KMS-11 (cell line): ENCODE measurements around the gene AREL1.

Source experiments
- H2AFZ ChIP-seq: fragments of 200-600 bp; sonication (generic); 2 replicates; pipeline ENCODE4 v1.6.1; 2016; ENCODE audit warnings: antibody characterized with exemption, mixed run types, low read depth
- H3K27ac ChIP-seq: fragments of 200-600 bp; sonication (generic); 2 replicates; pipeline ENCODE4 v1.6.1; 2016; ENCODE audit warnings: mild to moderate bottlenecking, mixed run types
- H3K27me3 ChIP-seq: fragments of 200-600 bp; sonication (generic); 2 replicates; pipeline ENCODE4 v1.6.1; 2017; ENCODE audit warnings: mild to moderate bottlenecking, low read depth, mixed run types, moderate library complexity; ENCODE audit not compliant: insufficient read depth
- H3K36me3 ChIP-seq: fragments of 200-600 bp; sonication (generic); 2 replicates; pipeline ENCODE4 v1.6.1; 2017; ENCODE audit warnings: mild to moderate bottlenecking, mixed run types; ENCODE audit not compliant: insufficient read depth
- H3K4me1 ChIP-seq: fragments of 200-600 bp; sonication (generic); 2 replicates; pipeline ENCODE4 v1.6.1; 2016; ENCODE audit warnings: mild to moderate bottlenecking, low read depth, mixed run types; ENCODE audit not compliant: poor library complexity, severe bottlenecking
- H3K4me2 ChIP-seq: fragments of 200-600 bp; sonication (generic); 2 replicates; pipeline ENCODE4 v1.7.0; 2016; ENCODE audit warnings: mild to moderate bottlenecking, mixed run types
- H3K4me3 ChIP-seq: fragments of 200-600 bp; sonication (generic); IDR thresholded peaks from 2 replicates; pipeline ENCODE4 v1.6.1; 2017; ENCODE audit warnings: low read depth, low read length, mixed read lengths; ENCODE audit not compliant: insufficient read depth
- H3K79me2 ChIP-seq: fragments of 200-600 bp; sonication (generic); 2 replicates; pipeline ENCODE4 v1.6.1; 2016; ENCODE audit warnings: low read depth, mixed run types; ENCODE audit not compliant: insufficient read depth
- H3K9ac ChIP-seq: fragments of 200-600 bp; sonication (generic); 2 replicates; pipeline ENCODE4 v1.6.1; 2016; ENCODE audit warnings: mild to moderate bottlenecking, mixed run types
- H4K20me1 ChIP-seq: fragments of 200-600 bp; sonication (generic); 2 replicates; pipeline ENCODE4 v1.6.1; 2016; ENCODE audit warnings: mild to moderate bottlenecking, mixed run types; ENCODE audit not compliant: insufficient read depth
- CTCF ChIP-seq: fragments of 200-600 bp; sonication (generic); conservative IDR thresholded peaks from 2 replicates; pipeline ENCODE4 v1.6.1; 2017; ENCODE audit warnings: low read depth, mild to moderate bottlenecking, antibody characterized with exemption, low read length, moderate library complexity, mixed read lengths

The AREL1 gene

GRCh38 chr14:74638966-74639365, 73.9 kb downstream of the AREL1 start:
- Histone ChIP-seq H2AFZ (no peak overlapping the region), H3K27ac (no peak overlapping the region), H3K4me3 (no peak overlapping the region), H3K27me3 (no peaks in the 10 kb centered on the region), H3K4me2 (no peak overlapping the region), H3K79me2 (no peaks in the 10 kb centered on the region), H3K36me3 (no peaks in the 10 kb centered on the region), H3K4me1 (no peaks in the 10 kb centered on the region), H3K9ac (no peak overlapping the region), H4K20me1 (no peaks in the 10 kb centered on the region)
- no peak for TF ChIP-seq CTCF

- no peak for TF ChIP-seq CTCF
- Histone ChIP-seq H3K4me3 (no peak overlapping the region), H3K27ac (no peak overlapping the region), H3K4me1 (no peaks in the 10 kb centered on the region), H3K79me2 (no peaks in the 10 kb centered on the region), H2AFZ (no peak overlapping the region), H3K9ac (no peak overlapping the region), H3K4me2 (no peak overlapping the region), H4K20me1 (no peaks in the 10 kb centered on the region), H3K36me3 (no peaks in the 10 kb centered on the region), H3K27me3 (no peaks in the 10 kb centered on the region)
These were observed 74.8 kb downstream of the AREL1 start for GRCh38 chr14:74638066-74638465.

- Histone ChIP-seq H3K9ac (no peak overlapping the region), H3K27ac (no peak overlapping the region), H3K4me2 (no peak overlapping the region), H2AFZ (no peak overlapping the region), H3K4me3 (no peak overlapping the region), H3K36me3 (no peaks in the 10 kb centered on the region), H3K79me2 (no peaks in the 10 kb centered on the region), H3K27me3 (no peaks in the 10 kb centered on the region), H3K4me1 (no peaks in the 10 kb centered on the region), H4K20me1 (no peaks in the 10 kb centered on the region)
- no peak for TF ChIP-seq CTCF
These were observed 75.7 kb downstream of the AREL1 start for GRCh38 chr14:74637178-74637550.

- no peak for TF ChIP-seq CTCF
- Histone ChIP-seq H3K79me2 (no peaks in the 10 kb centered on the region), H3K27ac (no peak overlapping the region), H3K9ac (no peak overlapping the region), H3K4me2 (no peak overlapping the region), H4K20me1 (no peaks in the 10 kb centered on the region), H2AFZ (no peak overlapping the region), H3K4me1 (no peaks in the 10 kb centered on the region), H3K4me3 (no peak overlapping the region), H3K27me3 (no peaks in the 10 kb centered on the region), H3K36me3 (no peaks in the 10 kb centered on the region)
These were observed 76.3 kb downstream of the AREL1 start for GRCh38 chr14:74636424-74637177.
